Upper lobe of left lung (tissue), 4 donors: ENCODE results near the gene SH3GL2.

Experiments used
- EP300 ChIP-seq, 4 donors: sonication (generic); formaldehyde crosslinking; IDR thresholded peaks; one replicate each; pipeline ENCODE4 v1.5.1; 2017; ENCODE audit warnings: antibody characterized with exemption in 4 of 4, control low read depth in 2 of 4
- POLR2A ChIP-seq, 4 donors: fragments of 450-650 bp; IDR thresholded peaks; one replicate each; pipeline ENCODE4 v1.5.1; 2016 to 2017; ENCODE audit warnings: antibody characterized with exemption in 4 of 4, mild to moderate bottlenecking in 2 of 4
- POLR2AphosphoS5 ChIP-seq, 2 donors: sonication (generic); formaldehyde crosslinking; IDR thresholded peaks; one replicate each; pipeline ENCODE4 v1.5.1; 2017; ENCODE audit warnings: antibody characterized with exemption in 2 of 2
- TF ChIP-seq, protein P1 (sequence below), 6 experiments: fragments of 450-650 bp in 4 of 6; fragments of 200-600 bp in 2 of 6; sonication (generic) in 2 of 6; IDR thresholded peaks; one replicate each; pipeline ENCODE4 v1.5.1; 2016 to 2019; ENCODE audit warnings: antibody characterized with exemption in 6 of 6

DNA sequence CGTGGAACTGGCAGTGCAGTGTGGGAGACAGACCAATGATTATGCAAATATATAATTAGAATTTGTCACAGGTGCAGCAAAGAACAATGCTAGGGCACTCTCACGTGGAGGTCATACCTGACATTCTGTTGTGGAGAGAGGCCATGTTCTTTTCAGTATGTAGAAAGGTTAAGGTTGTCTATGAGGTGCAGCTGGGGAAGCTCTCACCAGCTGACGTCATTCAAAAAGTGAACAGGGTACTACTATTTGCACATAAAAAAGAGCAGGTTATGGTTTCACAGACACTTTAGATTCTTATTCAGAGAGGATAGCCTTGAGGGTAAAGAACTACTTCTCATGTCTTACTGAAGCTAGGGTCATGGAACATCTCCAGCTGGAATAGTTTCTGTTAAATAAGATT lies 19.1 kb downstream of the SH3GL2 start:
- TF ChIP-seq, protein P1, sequence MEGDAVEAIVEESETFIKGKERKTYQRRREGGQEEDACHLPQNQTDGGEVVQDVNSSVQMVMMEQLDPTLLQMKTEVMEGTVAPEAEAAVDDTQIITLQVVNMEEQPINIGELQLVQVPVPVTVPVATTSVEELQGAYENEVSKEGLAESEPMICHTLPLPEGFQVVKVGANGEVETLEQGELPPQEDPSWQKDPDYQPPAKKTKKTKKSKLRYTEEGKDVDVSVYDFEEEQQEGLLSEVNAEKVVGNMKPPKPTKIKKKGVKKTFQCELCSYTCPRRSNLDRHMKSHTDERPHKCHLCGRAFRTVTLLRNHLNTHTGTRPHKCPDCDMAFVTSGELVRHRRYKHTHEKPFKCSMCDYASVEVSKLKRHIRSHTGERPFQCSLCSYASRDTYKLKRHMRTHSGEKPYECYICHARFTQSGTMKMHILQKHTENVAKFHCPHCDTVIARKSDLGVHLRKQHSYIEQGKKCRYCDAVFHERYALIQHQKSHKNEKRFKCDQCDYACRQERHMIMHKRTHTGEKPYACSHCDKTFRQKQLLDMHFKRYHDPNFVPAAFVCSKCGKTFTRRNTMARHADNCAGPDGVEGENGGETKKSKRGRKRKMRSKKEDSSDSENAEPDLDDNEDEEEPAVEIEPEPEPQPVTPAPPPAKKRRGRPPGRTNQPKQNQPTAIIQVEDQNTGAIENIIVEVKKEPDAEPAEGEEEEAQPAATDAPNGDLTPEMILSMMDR (IDR thresholded peaks at IDR 0.05) = no peak
- TF ChIP-seq POLR2AphosphoS5 (IDR thresholded peaks at IDR 0.05) = no peak
- no peak for TF ChIP-seq POLR2A (IDR thresholded peaks at IDR 0.05)
- no peak for TF ChIP-seq EP300 (IDR thresholded peaks at IDR 0.05)
